Nasal cavity respiratory epithelium epithelial cell of viscerocranial mucosa (primary cell): ENCODE data around the gene VSTM2B. TPM values are rescaled to one million over a fixed set of nuclear protein-coding genes. Genes with fewer than 3 reads are reported as not detected.

Experiments used
- total RNA-seq: library from RNA; depleted of rRNA; stranded (reverse); fragments of >200 nt; gene quantifications from 2 replicates; pipeline ENCODE4 v1.2.3, GENCODE V29; 2014

VSTM2B gene
- not detected in 2 replicates for total RNA-seq

DNA sequence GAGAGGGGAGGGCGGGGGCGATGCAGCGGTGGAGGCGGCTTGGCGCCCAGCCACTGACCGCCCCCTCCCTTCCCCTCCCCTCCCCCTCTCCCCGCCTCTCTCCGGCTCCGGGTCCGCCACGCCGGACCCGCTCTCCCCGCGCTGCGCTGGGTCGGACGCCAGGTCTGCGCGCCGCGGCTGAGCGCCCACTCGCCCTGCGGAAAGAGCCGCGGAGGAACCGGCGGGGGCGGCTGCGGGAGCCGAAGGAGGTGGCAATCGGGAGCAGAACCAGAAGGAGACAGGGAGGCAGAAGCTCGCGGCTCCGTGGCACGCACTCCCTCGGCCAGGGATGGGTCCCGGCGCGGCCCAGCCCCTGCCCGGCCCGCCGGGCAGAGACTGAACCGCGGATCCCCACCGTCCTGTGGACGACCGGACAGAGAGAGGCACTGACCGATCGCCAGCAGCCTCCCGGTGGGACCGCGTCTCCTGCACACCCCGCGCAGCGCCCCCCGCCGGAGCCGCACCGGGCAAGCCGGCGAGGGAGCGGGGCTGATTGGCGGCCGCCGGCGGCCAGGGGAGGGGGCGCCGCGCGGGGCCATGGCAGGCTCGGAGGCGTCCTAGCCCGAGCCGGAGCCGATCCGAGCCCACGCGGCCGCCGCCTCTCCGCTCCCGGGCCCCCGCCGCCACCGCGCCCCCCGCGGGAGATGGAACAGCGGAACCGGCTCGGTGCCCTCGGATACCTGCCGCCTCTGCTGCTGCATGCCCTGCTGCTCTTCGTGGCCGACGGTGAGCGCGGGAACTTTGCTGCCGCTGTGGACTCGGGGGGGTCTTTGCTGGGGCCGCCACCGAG lies at the start of gene VSTM2B:
Gene VSTM2B, plus strand, starts transcription at position 94 of the 829 bp plus-strand sequence. Its CDS starts 590 bp downstream, at position 684.

DNA sequence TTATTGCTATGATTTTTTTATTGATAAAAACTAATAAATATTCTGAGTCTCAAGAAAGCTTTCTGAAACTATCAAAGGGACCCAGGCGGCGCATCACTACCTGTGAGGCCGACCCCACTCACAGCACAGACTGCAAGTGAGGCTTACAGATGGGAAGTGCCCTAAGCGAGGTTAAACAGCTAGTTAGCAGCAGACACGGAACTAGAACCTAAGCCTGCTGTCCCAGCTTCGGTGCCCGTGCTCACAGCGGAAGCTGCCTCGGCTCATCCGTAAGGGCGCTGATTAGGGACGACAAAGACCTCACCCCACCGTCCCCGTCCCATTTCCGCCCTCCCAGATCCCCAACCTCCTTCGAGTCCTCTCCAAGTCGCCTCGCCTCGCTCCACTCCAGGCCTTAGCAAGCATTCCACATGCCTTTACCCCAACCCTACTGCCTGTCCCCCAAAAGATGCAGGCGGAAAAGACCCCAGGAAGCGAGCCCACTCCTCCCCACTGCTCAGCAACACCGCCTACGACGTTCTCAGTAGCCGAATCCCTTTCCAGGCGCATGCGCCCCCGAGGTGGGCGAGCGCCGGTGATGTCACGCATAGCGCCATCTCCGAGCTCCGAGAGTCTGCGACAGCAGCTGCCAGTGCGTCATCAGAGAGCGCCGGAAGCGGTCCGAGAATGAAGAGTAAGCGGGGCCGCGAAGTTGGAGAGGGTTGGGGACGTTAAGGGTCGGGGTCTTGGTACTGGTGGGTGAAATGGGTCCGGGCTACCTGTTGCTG lies 80.0 kb downstream of the VSTM2B start, which contains the start of gene POP4:
Gene POP4, plus strand, starts transcription at position 631 of the 767 bp plus-strand sequence. Its CDS starts 36 bp downstream, at position 667.

Other genes with a start within 250 kb of the VSTM2B start
- gene POP4, start 80.3 kb downstream of the VSTM2B start, total RNA-seq = 67.9 and 82.7 TPM in 2 replicates
- 55.6 and 57.4 TPM in 2 replicates for gene PLEKHF1, start 139.5 kb downstream of the VSTM2B start, total RNA-seq
- 12.3 and 17.9 TPM in 2 replicates for gene C19orf12, start 189.3 kb downstream of the VSTM2B start, total RNA-seq